Epithelial cell of esophagus (primary cell): ENCODE data around the gene TP53RK.

Experiments
- DNase-seq: peaks from one replicate; pipeline ENCODE4 v3.0.0; 2010; ENCODE audit warnings: low read depth
- H3K4me3 ChIP-seq: 2 replicates; pipeline ENCODE4 v1.5.1; 2011; ENCODE audit warnings: mild to moderate bottlenecking, low read length, control low read depth
- TF ChIP-seq, protein P1 (sequence below): IDR thresholded peaks from 2 replicates; pipeline ENCODE4 v1.5.1; 2011; ENCODE audit warnings: low read depth, mild to moderate bottlenecking, low read length, control low read depth, inconsistent platforms; ENCODE audit not compliant: insufficient read depth; ENCODE audit errors: missing control alignments

TP53RK gene

DNA sequence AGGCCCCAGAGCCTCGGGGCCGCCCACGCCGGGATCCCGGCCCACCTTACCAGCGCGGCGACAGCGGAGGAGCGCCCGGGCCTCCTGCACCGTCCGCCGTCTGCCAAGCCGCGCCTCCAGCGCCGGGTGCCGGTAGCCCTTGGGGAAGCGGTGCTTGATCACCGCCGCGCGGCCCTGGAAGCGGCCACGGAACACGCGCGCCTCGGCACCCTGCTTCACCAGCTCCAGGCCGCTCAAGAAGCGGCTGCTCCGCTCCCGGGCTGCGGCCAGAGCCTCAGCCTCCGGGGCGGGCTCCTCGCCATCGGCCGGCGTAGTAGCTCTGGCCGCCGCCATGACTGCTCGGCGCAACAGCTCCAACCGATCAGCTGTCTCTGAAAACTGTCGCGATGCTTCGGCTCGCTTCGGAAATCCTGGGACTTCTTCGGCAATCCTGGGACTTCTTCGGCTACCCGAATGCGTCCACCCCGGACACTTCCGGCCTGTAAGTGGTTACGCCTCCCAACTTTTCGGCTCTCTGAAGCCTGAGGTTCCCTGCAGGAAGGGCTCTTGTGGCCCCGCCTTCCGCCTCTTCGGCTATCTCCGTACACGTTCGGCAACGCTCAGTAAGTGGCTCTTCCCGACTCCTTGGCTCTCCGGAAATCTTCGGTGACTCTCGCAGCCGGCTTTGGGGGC lies at the start of gene TP53RK:
TP53RK (minus strand) TSS at position 363 of the 672 bp plus-strand sequence; CDS start at position 333, 30 bp downstream.
- peak within 1 kb of the TSS; percentile 76 for H3K4me3 ChIP-seq
- TF ChIP-seq, protein P1, sequence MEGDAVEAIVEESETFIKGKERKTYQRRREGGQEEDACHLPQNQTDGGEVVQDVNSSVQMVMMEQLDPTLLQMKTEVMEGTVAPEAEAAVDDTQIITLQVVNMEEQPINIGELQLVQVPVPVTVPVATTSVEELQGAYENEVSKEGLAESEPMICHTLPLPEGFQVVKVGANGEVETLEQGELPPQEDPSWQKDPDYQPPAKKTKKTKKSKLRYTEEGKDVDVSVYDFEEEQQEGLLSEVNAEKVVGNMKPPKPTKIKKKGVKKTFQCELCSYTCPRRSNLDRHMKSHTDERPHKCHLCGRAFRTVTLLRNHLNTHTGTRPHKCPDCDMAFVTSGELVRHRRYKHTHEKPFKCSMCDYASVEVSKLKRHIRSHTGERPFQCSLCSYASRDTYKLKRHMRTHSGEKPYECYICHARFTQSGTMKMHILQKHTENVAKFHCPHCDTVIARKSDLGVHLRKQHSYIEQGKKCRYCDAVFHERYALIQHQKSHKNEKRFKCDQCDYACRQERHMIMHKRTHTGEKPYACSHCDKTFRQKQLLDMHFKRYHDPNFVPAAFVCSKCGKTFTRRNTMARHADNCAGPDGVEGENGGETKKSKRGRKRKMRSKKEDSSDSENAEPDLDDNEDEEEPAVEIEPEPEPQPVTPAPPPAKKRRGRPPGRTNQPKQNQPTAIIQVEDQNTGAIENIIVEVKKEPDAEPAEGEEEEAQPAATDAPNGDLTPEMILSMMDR = peak; percentile 19
- DNase-seq = peak; percentile 100

DNA sequence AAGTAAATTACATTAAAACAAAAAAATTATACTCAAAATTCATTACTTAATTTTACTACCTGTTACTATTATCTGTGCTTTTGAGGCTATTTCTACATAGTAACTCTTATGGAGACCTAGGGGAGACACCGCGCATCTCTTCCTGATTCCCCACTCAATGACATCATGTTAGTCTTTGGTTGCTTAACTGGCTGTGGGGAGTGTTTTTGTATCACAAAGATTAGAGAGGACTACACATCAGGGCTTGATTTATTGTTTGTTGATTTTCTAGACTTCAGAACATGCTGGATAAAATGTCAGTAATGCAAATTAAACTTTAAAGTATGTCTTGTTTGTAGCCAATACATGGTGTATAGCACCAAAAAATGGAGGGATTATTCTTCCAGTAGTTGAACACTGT lies 46.2 kb upstream of the TP53RK start:
- TF ChIP-seq, protein P1 = no peak
- no peak overlapping the region for H3K4me3 ChIP-seq
- no peak for DNase-seq

DNA sequence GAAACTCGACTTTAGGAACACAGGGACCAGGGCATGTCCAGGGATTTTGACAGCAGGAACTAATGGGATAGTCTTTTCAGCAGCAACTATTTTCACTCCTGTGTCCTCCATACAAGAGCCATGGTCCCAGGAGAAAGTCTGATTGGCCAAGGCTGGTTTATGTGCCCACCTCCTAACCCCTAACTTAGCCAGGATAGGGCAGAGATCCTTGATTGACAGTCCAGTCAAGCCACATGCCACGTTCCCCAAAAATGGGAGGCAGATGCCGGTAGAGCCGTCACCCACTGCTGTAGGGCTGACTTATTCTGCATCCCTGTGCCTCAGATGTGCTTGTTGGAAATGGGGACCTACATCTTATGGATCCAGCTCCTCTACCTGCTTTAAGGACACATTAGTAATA lies 42.5 kb upstream of the TP53RK start:
- no peak for DNase-seq
- no peak overlapping the region for H3K4me3 ChIP-seq
- TF ChIP-seq, protein P1 = no peak

DNA sequence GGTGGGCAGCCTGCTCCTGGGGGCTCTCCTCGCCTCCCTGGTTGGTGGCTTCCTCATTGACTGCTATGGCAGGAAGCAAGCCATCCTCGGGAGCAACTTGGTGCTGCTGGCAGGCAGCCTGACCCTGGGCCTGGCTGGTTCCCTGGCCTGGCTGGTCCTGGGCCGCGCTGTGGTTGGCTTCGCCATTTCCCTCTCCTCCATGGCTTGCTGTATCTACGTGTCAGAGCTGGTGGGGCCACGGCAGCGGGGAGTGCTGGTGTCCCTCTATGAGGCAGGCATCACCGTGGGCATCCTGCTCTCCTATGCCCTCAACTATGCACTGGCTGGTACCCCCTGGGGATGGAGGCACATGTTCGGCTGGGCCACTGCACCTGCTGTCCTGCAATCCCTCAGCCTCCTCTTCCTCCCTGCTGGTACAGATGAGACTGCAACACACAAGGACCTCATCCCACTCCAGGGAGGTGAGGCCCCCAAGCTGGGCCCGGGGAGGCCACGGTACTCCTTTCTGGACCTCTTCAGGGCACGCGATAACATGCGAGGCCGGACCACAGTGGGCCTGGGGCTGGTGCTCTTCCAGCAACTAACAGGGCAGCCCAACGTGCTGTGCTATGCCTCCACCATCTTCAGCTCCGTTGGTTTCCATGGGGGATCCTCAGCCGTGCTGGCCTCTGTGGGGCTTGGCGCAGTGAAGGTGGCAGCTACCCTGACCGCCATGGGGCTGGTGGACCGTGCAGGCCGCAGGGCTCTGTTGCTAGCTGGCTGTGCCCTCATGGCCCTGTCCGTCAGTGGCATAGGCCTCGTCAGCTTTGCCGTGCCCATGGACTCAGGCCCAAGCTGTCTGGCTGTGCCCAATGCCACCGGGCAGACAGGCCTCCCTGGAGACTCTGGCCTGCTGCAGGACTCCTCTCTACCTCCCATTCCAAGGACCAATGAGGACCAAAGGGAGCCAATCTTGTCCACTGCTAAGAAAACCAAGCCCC lies 36.2 kb upstream of the TP53RK start:
- H3K4me3 ChIP-seq = no peak overlapping the region
- no peak for DNase-seq
- TF ChIP-seq, protein P1 = no peak

DNA sequence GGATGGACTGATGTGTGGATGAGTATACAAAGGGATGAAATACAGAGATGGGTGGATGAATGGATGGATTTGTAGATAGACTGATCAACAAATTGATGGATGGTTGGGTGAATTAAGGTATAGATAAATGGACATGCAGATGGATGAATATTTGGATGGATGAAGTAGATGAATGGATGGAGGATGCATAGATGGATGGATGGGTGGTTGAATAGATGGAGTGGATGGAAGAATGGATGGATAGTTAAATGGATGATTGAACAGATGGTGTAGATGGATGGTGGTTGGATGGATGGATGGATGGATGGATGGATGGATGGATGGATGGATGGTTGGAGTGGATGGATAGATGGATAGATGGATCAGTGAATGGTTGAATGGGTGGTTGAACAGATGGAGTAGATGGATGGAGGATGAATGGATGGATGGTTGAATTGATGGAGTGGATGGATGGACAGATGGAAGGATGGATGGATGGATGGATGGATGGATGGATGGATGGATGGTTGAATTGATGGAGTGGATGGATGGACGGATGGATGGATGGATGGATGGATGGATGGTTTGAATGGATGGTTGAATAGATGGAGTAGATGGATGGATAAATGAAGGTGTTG lies 35.2 kb upstream of the TP53RK start:
- TF ChIP-seq, protein P1 = no peak
- DNase-seq = no peak
- H3K4me3 ChIP-seq = no peak overlapping the region

DNA sequence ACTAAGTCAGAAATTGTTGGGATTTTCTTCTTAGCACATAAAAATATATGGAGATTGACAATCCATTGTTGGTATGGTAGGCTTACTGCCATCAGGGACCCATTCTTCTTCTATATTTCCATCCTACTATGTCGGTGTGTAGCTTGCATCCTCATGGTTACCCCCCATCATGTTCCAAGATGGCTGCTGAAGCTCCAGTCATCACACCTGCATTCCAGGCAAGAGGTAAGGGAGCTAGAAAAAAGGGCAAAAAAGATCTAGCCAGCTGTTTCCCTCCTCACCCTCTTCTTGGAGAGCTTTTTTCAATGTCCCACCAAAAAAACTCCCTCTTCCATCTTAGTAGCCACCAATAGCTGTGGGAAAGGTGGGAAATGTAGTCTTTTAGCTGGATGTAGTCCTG lies 33.8 kb upstream of the TP53RK start:
- TF ChIP-seq, protein P1 = no peak
- no peak for DNase-seq

More for the DNA sequence above, 33.8 kb upstream of the TP53RK start:
- no peak overlapping the region for H3K4me3 ChIP-seq
